ENCODE data around the gene ONECUT3.
A peak's percentile ranks its signal among the peaks of the same experiment; 100 is the strongest.

ONECUT3 gene

GRCh38 chr19:1806184-1807029 is 53.1 kb downstream of the ONECUT3 start:
- Histone ChIP-seq H3K9me3 (ENCODE audit: control insufficient read depth, insufficient read depth, low read depth, low read length) (no peaks in the 10 kb centered on the region), H3K4me3 (ENCODE audit: low read depth, low read length) (no peak overlapping the region), H3K27me3 (ENCODE audit: control insufficient read depth, insufficient read depth, low read length) (peaks cover 4% of the 10 kb centered on the region; the same call in 1 of the 2 replicates), H3K4me1 (ENCODE audit: control insufficient read depth, insufficient read depth, low read length) (no peaks in the 10 kb centered on the region; the same call in 1 of the 2 replicates), H3K9ac (ENCODE audit: low read length) (no peak overlapping the region), H3K36me3 (ENCODE audit: control insufficient read depth, insufficient read depth, low read length) (no peaks in the 10 kb centered on the region), H3K27ac (ENCODE audit: low read depth, low read length) (no peak overlapping the region)

GRCh38 chr19:1807030-1807694 is 53.9 kb downstream of the ONECUT3 start:
- Histone ChIP-seq H3K36me3 (ENCODE audit: control insufficient read depth, insufficient read depth, low read length) (no peaks in the 10 kb centered on the region), H3K27ac (ENCODE audit: low read depth, low read length) (no peak overlapping the region), H3K9ac (ENCODE audit: low read length) (no peak overlapping the region), H3K4me3 (ENCODE audit: low read depth, low read length) (no peak overlapping the region), H3K9me3 (ENCODE audit: control insufficient read depth, insufficient read depth, low read depth, low read length) (no peaks in the 10 kb centered on the region), H3K4me1 (ENCODE audit: control insufficient read depth, insufficient read depth, low read length) (no peaks in the 10 kb centered on the region; the same call in 1 of the 2 replicates), H3K27me3 (ENCODE audit: control insufficient read depth, insufficient read depth, low read length) (peaks cover 8% of the 10 kb centered on the region; the same call in 1 of the 2 replicates)

- Histone ChIP-seq H3K36me3 (ENCODE audit: control insufficient read depth, insufficient read depth, low read length) (no peaks in the 10 kb centered on the region), H3K4me3 (ENCODE audit: low read depth, low read length) (no peak overlapping the region)
Observed at GRCh38 chr19:1807695-1808394, 54.5 kb downstream of the ONECUT3 start.

GRCh38 chr19:1808395-1808731 is 55.1 kb downstream of the ONECUT3 start:
- Histone ChIP-seq H3K9me3 (ENCODE audit: control insufficient read depth, insufficient read depth, low read depth, low read length) (no peaks in the 10 kb centered on the region), H3K27me3 (ENCODE audit: control insufficient read depth, insufficient read depth, low read length) (peaks cover 8% of the 10 kb centered on the region; the same call in 1 of the 2 replicates), H3K36me3 (ENCODE audit: control insufficient read depth, insufficient read depth, low read length) (no peaks in the 10 kb centered on the region), H3K4me3 (ENCODE audit: low read depth, low read length) (no peak overlapping the region), H3K4me1 (ENCODE audit: control insufficient read depth, insufficient read depth, low read length) (no peaks in the 10 kb centered on the region; the same call in 1 of the 2 replicates), H3K27ac (ENCODE audit: low read depth, low read length) (no peak overlapping the region), H3K9ac (ENCODE audit: low read length) (no peak overlapping the region)

More at GRCh38 chr19:1807695-1808394, 54.5 kb downstream of the ONECUT3 start:
- Histone ChIP-seq H3K27me3 (ENCODE audit: control insufficient read depth, insufficient read depth, low read length) (peaks cover 8% of the 10 kb centered on the region; the same call in 1 of the 2 replicates), H3K27ac (ENCODE audit: low read depth, low read length) (no peak overlapping the region), H3K4me1 (ENCODE audit: control insufficient read depth, insufficient read depth, low read length) (no peaks in the 10 kb centered on the region; the same call in 1 of the 2 replicates), H3K9ac (ENCODE audit: low read length) (no peak overlapping the region), H3K9me3 (ENCODE audit: control insufficient read depth, insufficient read depth, low read depth, low read length) (no peaks in the 10 kb centered on the region)

DNA sequence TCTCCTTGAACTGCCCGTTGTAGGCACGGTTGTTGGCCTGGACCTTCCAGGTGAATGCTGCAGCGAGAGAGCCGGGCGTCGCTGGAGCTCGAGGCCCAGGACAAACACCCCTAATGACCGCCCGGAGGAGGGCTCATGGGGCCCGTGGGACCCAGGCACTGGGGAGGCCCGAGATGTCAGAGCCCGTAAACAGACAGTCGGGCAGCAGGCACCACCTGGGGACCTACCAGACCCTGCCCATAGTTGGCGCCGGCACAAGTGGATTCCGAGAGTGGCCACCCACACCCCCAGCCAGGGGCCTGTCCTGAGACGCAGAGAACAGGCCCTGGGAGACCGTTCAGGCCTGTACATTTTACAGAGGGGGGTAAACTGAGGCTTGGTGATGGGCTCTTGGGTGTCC is 56.4 kb downstream of the ONECUT3 start:
- no peaks in the 10 kb centered on the region; the same call in 1 of the 2 replicates for H3K4me1 ChIP-seq (ENCODE audit: control insufficient read depth, insufficient read depth, low read length)
- H3K27me3 ChIP-seq (ENCODE audit: control insufficient read depth, insufficient read depth, low read length): peaks cover 8% of the 10 kb centered on the region; the same call in 1 of the 2 replicates
- H3K9me3 ChIP-seq (ENCODE audit: control insufficient read depth, insufficient read depth, low read depth, low read length): no peaks in the 10 kb centered on the region
- H3K9ac ChIP-seq (ENCODE audit: low read length): no peak overlapping the region
- H3K27ac ChIP-seq (ENCODE audit: low read depth, low read length): no peak overlapping the region
- H3K36me3 ChIP-seq (ENCODE audit: control insufficient read depth, insufficient read depth, low read length): 0 out of 2 replicates have a peak, but pooled peaks cover 1% of the 10 kb centered on the region
- H3K4me3 ChIP-seq (ENCODE audit: low read depth, low read length): no peak overlapping the region

- no peaks in the 10 kb centered on the region for H3K9me3 ChIP-seq (ENCODE audit: control insufficient read depth, insufficient read depth, low read depth, low read length)
- H3K4me1 ChIP-seq (ENCODE audit: control insufficient read depth, insufficient read depth, low read length): no peaks in the 10 kb centered on the region; the same call in 1 of the 2 replicates
- H3K36me3 ChIP-seq (ENCODE audit: control insufficient read depth, insufficient read depth, low read length): 0 out of 2 replicates have a peak, but pooled peaks cover 4% of the 10 kb centered on the region
- peaks cover 8% of the 10 kb centered on the region; the same call in 1 of the 2 replicates for H3K27me3 ChIP-seq (ENCODE audit: control insufficient read depth, insufficient read depth, low read length)
- no peak overlapping the region for H3K27ac ChIP-seq (ENCODE audit: low read depth, low read length)
- H3K9ac ChIP-seq (ENCODE audit: low read length): no peak overlapping the region
- H3K4me3 ChIP-seq (ENCODE audit: low read depth, low read length): no peak overlapping the region
Observed at GRCh38 chr19:1810439-1811160, 57.3 kb downstream of the ONECUT3 start.

DNA sequence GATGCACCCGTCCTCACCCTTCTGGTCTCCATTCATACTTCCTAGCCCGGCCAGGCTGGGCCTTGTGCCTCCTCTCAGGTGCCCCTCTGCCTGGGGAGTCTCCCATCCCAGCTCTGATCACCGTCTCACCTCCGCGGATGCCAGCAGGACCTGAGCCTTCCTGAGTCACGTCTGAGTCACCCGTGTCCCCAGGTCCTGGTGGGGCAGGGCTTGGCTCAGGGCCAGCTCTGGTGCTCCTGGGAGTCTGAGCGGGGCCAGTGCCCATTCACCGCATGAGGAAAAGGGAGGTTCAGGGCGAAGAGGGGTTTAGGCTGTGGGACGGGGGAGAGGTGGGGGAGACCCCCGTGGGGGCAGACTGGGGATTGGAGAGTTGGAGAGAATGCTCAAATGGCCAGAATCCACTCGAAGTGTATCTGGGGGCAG is 58.2 kb downstream of the ONECUT3 start:
- Histone ChIP-seq H3K36me3 (ENCODE audit: control insufficient read depth, insufficient read depth, low read length) (peaks cover 10% of the 10 kb centered on the region), H3K4me1 (ENCODE audit: control insufficient read depth, insufficient read depth, low read length) (no peaks in the 10 kb centered on the region; the same call in 1 of the 2 replicates), H3K4me3 (ENCODE audit: low read depth, low read length) (peak overlapping the region; percentile 61), H3K9me3 (ENCODE audit: control insufficient read depth, insufficient read depth, low read depth, low read length) (no peaks in the 10 kb centered on the region), H3K27ac (ENCODE audit: low read depth, low read length) (no peak overlapping the region), H3K9ac (ENCODE audit: low read length) (no peak overlapping the region), H3K27me3 (ENCODE audit: control insufficient read depth, insufficient read depth, low read length) (peaks cover 8% of the 10 kb centered on the region; the same call in 1 of the 2 replicates)

DNA sequence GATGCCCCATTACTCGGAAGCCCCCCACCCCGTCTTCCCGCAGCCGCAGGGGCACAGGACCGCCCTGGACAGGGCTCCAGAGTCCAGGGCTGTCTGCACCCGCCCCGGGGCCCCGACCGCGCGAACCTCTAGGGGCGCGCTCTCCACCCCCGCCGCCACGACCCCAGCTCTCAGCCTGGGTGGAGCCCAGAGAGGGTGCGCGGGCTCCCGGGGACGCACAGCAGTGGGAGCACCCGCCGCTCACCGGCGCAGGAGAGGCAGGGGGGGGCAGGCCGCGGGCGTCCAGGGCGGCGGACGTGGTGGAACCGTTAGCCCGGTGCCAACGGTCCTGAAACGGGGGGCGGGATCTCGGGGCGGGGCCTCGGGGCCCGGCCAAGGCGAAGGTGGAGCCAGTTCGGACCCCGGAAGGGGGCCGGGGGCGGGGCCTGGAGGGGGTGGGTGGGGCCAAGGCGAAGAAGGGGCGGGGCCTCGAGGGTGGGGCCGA is 58.7 kb downstream of the ONECUT3 start, which contains the start of gene ATP8B3:
Gene ATP8B3, minus strand, starts transcription at position 335 of the 484 bp plus-strand sequence. CDS start 540 bp downstream, outside the sequence.
- Histone ChIP-seq H3K27me3 (ENCODE audit: control insufficient read depth, insufficient read depth, low read length) (peaks cover 8% of the 10 kb centered on the region; the same call in 1 of the 2 replicates), H3K9me3 (ENCODE audit: control insufficient read depth, insufficient read depth, low read depth, low read length) (no peaks in the 10 kb centered on the region), H3K36me3 (ENCODE audit: control insufficient read depth, insufficient read depth, low read length) (peaks cover 15% of the 10 kb centered on the region), H3K9ac (ENCODE audit: low read length) (peak within 1 kb of the TSS; percentile 40), H3K4me1 (ENCODE audit: control insufficient read depth, insufficient read depth, low read length) (no peaks in the 10 kb centered on the region; the same call in 1 of the 2 replicates), H3K4me3 (ENCODE audit: low read depth, low read length) (peak within 1 kb of the TSS; percentile 64), H3K27ac (ENCODE audit: low read depth, low read length) (no peak within 1 kb of the TSS)

GRCh38 chr19:1812426-1813191 is 59.3 kb downstream of the ONECUT3 start:
- Histone ChIP-seq H3K4me3 (ENCODE audit: low read depth, low read length) (peak overlapping the region; percentile 64), H3K9me3 (ENCODE audit: control insufficient read depth, insufficient read depth, low read depth, low read length) (no peaks in the 10 kb centered on the region), H3K36me3 (ENCODE audit: control insufficient read depth, insufficient read depth, low read length) (peaks cover 22% of the 10 kb centered on the region), H3K9ac (ENCODE audit: low read length) (peak overlapping the region; percentile 40), H3K27me3 (ENCODE audit: control insufficient read depth, insufficient read depth, low read length) (peaks cover 8% of the 10 kb centered on the region; the same call in 1 of the 2 replicates), H3K27ac (ENCODE audit: low read depth, low read length) (no peak overlapping the region), H3K4me1 (ENCODE audit: control insufficient read depth, insufficient read depth, low read length) (no peaks in the 10 kb centered on the region; the same call in 1 of the 2 replicates)
